Spleen (tissue), 7 donors: ENCODE measurements around the gene ACR.

ENCODE experiments used
- CTCF ChIP-seq, 11 experiments: fragments of 200-600 bp in 7 of 11; fragments of 450-650 bp in 4 of 11; sonication (generic) in 4 of 11; IDR thresholded peaks in 8 of 11; conservative IDR thresholded peaks in 3 of 11; 1 replicate in 7 of 11; 2 replicates in 4 of 11; pipeline versions ENCODE4 v1.4.0 to v1.8.0; 2016 to 2021; ENCODE audit warnings: antibody characterized with exemption in 11 of 11, inconsistent platforms in 4 of 11, mild to moderate bottlenecking in 1 of 11
- POLR2A ChIP-seq, 3 donors: fragments of 450-650 bp; IDR thresholded peaks; one replicate each; pipeline ENCODE4 v1.5.1; 2017; ENCODE audit warnings: antibody characterized with exemption in 3 of 3, mild to moderate bottlenecking in 1 of 3
- donor health status: DM: no; HTN: no; CAD: no; lungs with moderate emphysema.
- donor health status: DM: no; HTN: no; CAD: no.
- donor health status: DM: no; HTN: no; CAD: no.

- TF ChIP-seq POLR2A (IDR thresholded peaks at IDR 0.05) = no peak
- peak in 2 of 11 experiments; percentile 16 to 32 for TF ChIP-seq CTCF (IDR thresholded peaks at IDR 0.05 in 8 of 11, conservative IDR thresholded peaks at IDR 0.05 in 3 of 11)
Measured at GRCh38 chr22:50696251-50696798, 41.7 kb upstream of the ACR start.
